Neural cell (in vitro differentiated cells): ENCODE data around the gene ASCC2. TPM values are rescaled to one million over a fixed set of nuclear protein-coding genes. Genes with fewer than 3 reads are reported as not detected.

Experiments
- H2AFZ ChIP-seq: fragments of 200-600, 300-800 bp; sonication (generic), shearing (Covaris generic); 2 replicates; pipeline ENCODE4 v1.6.0; 2014; ENCODE audit warnings: low read depth, mild to moderate bottlenecking, antibody characterized with exemption, low read length, moderate library complexity
- H3F3A ChIP-seq: fragments of 200-600 bp; shearing (Covaris generic); 2 replicates; pipeline ENCODE4 v1.6.1; 2016; ENCODE audit warnings: mild to moderate bottlenecking, moderate library complexity, mixed read lengths, antibody characterized with exemption, low read length; ENCODE audit not compliant: insufficient read depth, poor library complexity, severe bottlenecking
- H3K27ac ChIP-seq: fragments of 200-600, 300-800 bp; sonication (generic), shearing (Covaris generic); 2 replicates; pipeline ENCODE4 v1.5.1; 2014; ENCODE audit warnings: mild to moderate bottlenecking, low read length, moderate library complexity
- H3K27me3 ChIP-seq: fragments of 300-800, 200-600 bp; sonication (generic), shearing (Covaris generic); 2 replicates; pipeline ENCODE4 v1.6.0; 2014; ENCODE audit warnings: mild to moderate bottlenecking, low read depth, low read length, moderate library complexity; ENCODE audit not compliant: insufficient read depth
- H3K36me3 ChIP-seq: fragments of 300-800, 200-600 bp; sonication (generic), shearing (Covaris generic); 2 replicates; pipeline ENCODE4 v1.5.1; 2014; ENCODE audit warnings: mild to moderate bottlenecking, antibody characterized with exemption, low read length, moderate library complexity; ENCODE audit not compliant: insufficient read depth
- H3K4me2 ChIP-seq: fragments of 300-800, 200-600 bp; sonication (generic), shearing (Covaris generic); 2 replicates; pipeline ENCODE4 v1.6.0; 2014; ENCODE audit warnings: mild to moderate bottlenecking, low read length
- H3K4me3 ChIP-seq: fragments of 300-800, 200-600 bp; sonication (generic), shearing (Covaris generic); 2 replicates; pipeline ENCODE4 v1.5.1; 2014; ENCODE audit warnings: mild to moderate bottlenecking, low read length, moderate library complexity
- H3K79me2 ChIP-seq: fragments of 200-600 bp; shearing (Covaris generic); replicated peaks from 2 replicates; pipeline ENCODE4 v1.6.0; 2014; ENCODE audit warnings: mild to moderate bottlenecking, low read length, moderate library complexity; ENCODE audit not compliant: insufficient read depth
- H3K9ac ChIP-seq: fragments of 300-800, 200-600 bp; sonication (generic), shearing (Covaris generic); 2 replicates; pipeline ENCODE4 v1.6.1; 2016; ENCODE audit warnings: mild to moderate bottlenecking, low read length, mixed read lengths
- H3K9me2 ChIP-seq: fragments of 200-600 bp; shearing (Covaris generic); 2 replicates; pipeline ENCODE4 v1.6.1; 2016; ENCODE audit warnings: mild to moderate bottlenecking, low read length, mixed read lengths; ENCODE audit not compliant: insufficient read depth
- H3K9me3 ChIP-seq: fragments of 200-600, 300-800 bp; sonication (generic), shearing (Covaris generic); 2 replicates; pipeline ENCODE4 v1.6.1; 2016; ENCODE audit warnings: mild to moderate bottlenecking, mixed run types, low read length, moderate library complexity, mixed read lengths
- H4K20me1 ChIP-seq: fragments of 200-600 bp; shearing (Covaris generic); 2 replicates; pipeline ENCODE4 v1.6.1; 2016; ENCODE audit warnings: mild to moderate bottlenecking, mixed run types; ENCODE audit not compliant: insufficient read depth
- CTCF ChIP-seq: fragments of 450-650 bp; IDR thresholded peaks from 2 replicates; pipeline ENCODE4 v1.5.1; 2014; ENCODE audit warnings: antibody characterized with exemption, mild to moderate bottlenecking, moderate library complexity; ENCODE audit not compliant: poor library complexity, severe bottlenecking
- EP300 ChIP-seq: fragments of 450-650 bp; conservative IDR thresholded peaks from 2 replicates; pipeline ENCODE4 v1.6.1; 2014; ENCODE audit warnings: antibody characterized with exemption, mild to moderate bottlenecking, moderate library complexity; ENCODE audit not compliant: poor library complexity, severe bottlenecking
- EZH2 ChIP-seq: fragments of 200-600, 300-800 bp; shearing (Covaris generic), sonication (generic); IDR thresholded peaks from 2 replicates; pipeline ENCODE4 v1.6.1; 2014; ENCODE audit warnings: antibody characterized with exemption, low read length, borderline replicate concordance, mild to moderate bottlenecking; ENCODE audit not compliant: insufficient read depth, poor library complexity, severe bottlenecking
- MXI1 ChIP-seq: fragments of 450-650 bp; conservative IDR thresholded peaks from 2 replicates; pipeline ENCODE4 v1.6.1; 2014; ENCODE audit warnings: antibody characterized with exemption, mild to moderate bottlenecking; ENCODE audit not compliant: poor library complexity, severe bottlenecking
- POLR2AphosphoS5 ChIP-seq: IDR thresholded peaks from 2 replicates; pipeline ENCODE4 v1.6.1; 2012
- RAD21 ChIP-seq: fragments of 450-650 bp; conservative IDR thresholded peaks from 2 replicates; pipeline ENCODE4 v1.6.1; 2014; ENCODE audit warnings: antibody characterized with exemption, mild to moderate bottlenecking, moderate library complexity
- REST ChIP-seq: IDR thresholded peaks from 2 replicates; pipeline ENCODE4 v1.6.1; 2012; ENCODE audit warnings: borderline replicate concordance
- SMC3 ChIP-seq: fragments of 450-650 bp; conservative IDR thresholded peaks from 2 replicates; pipeline ENCODE4 v1.6.1; 2014; ENCODE audit warnings: antibody characterized with exemption, mild to moderate bottlenecking, moderate library complexity; ENCODE audit not compliant: poor library complexity
- TAF1 ChIP-seq: IDR thresholded peaks from 2 replicates; pipeline ENCODE4 v1.6.1; 2012; ENCODE audit warnings: low read depth
- polyA plus RNA-seq: library from polyadenylated mRNA; depleted of rRNA; stranded (reverse); fragments of >200 nt; gene quantifications from 2 replicates; pipeline ENCODE4 v1.2.3, GENCODE V29; 2014

Gene ASCC2
- polyA plus RNA-seq, 1 donor from 2014 or later: 26.2 TPM

GRCh38 chr22:29801796-29802195 lies 36.3 kb downstream of the ASCC2 start:
- Histone ChIP-seq H3K9me2 (no peaks in the 10 kb centered on the region), H3F3A (no peaks in the 10 kb centered on the region), H3K4me2 (no peak overlapping the region), H3K79me2 (no peaks in the 10 kb centered on the region), H3K36me3 (peaks cover 10% of the 10 kb centered on the region), H2AFZ (no peak overlapping the region), H3K27ac (no peak overlapping the region), H3K27me3 (no peaks in the 10 kb centered on the region), H3K9ac (no peak overlapping the region), H3K4me3 (no peak overlapping the region), H4K20me1 (no peaks in the 10 kb centered on the region), H3K9me3 (no peaks in the 10 kb centered on the region)
- TF ChIP-seq SMC3 (no peak), REST (no peak), POLR2AphosphoS5 (no peak), EZH2 (no peak), RAD21 (no peak), CTCF (no peak), MXI1 (no peak), EP300 (no peak), TAF1 (no peak)

- Histone ChIP-seq H3K4me3 (no peak overlapping the region), H3K27me3 (no peaks in the 10 kb centered on the region), H3K27ac (no peak overlapping the region), H3K36me3 (peaks cover 10% of the 10 kb centered on the region), H3K79me2 (no peaks in the 10 kb centered on the region), H2AFZ (no peak overlapping the region), H3K9me2 (no peaks in the 10 kb centered on the region), H3K4me2 (no peak overlapping the region), H3F3A (no peaks in the 10 kb centered on the region), H3K9ac (no peak overlapping the region), H3K9me3 (no peaks in the 10 kb centered on the region), H4K20me1 (no peaks in the 10 kb centered on the region)
- TF ChIP-seq REST (no peak), POLR2AphosphoS5 (no peak), CTCF (no peak), RAD21 (no peak), TAF1 (no peak), SMC3 (no peak)
Measured at GRCh38 chr22:29801153-29801552, 36.9 kb downstream of the ASCC2 start.
